HG02973 (cell line): ENCODE results near the gene LY9.
A peak's percentile ranks its signal among the peaks of the same experiment; 100 is the strongest.

Experiments used
- ATAC-seq: cut with Tn5 transposase; IDR thresholded peaks from one replicate; pipeline ENCODE4 v1.9.1; 2021; ENCODE audit warnings: moderate library complexity; ENCODE audit not compliant: unreplicated experiment

The LY9 gene

GRCh38 chr1:160800645-160801408 lies 4.9 kb downstream of the LY9 start:
- ATAC-seq: no peak

- no peak for ATAC-seq
These were observed 6.0 kb downstream of the LY9 start for GRCh38 chr1:160801836-160802580.

- ATAC-seq: no peak
These were observed 10.2 kb downstream of the LY9 start for GRCh38 chr1:160806109-160806665.

- ATAC-seq: no peak
These were observed 10.8 kb downstream of the LY9 start for GRCh38 chr1:160806784-160807183.

GRCh38 chr1:160807247-160807646 lies 11.3 kb downstream of the LY9 start:
- no peak for ATAC-seq

- no peak for ATAC-seq
These were observed 11.8 kb downstream of the LY9 start for GRCh38 chr1:160807738-160808137.

- ATAC-seq: no peak
These were observed 12.3 kb downstream of the LY9 start for GRCh38 chr1:160808289-160808688.

GRCh38 chr1:160810486-160810885 lies 14.5 kb downstream of the LY9 start:
- ATAC-seq: no peak

GRCh38 chr1:160811147-160811546 lies 15.2 kb downstream of the LY9 start:
- no peak for ATAC-seq

- peak; percentile 54 for ATAC-seq
These were observed 17.2 kb downstream of the LY9 start for GRCh38 chr1:160813215-160813614.

GRCh38 chr1:160814316-160814715 lies 18.3 kb downstream of the LY9 start:
- no peak for ATAC-seq

GRCh38 chr1:160814856-160815255 lies 18.9 kb downstream of the LY9 start:
- ATAC-seq: no peak

GRCh38 chr1:160818207-160818937 lies 22.4 kb downstream of the LY9 start:
- no peak for ATAC-seq

GRCh38 chr1:160819186-160819585 lies 23.2 kb downstream of the LY9 start:
- no peak for ATAC-seq

- no peak for ATAC-seq
These were observed 25.7 kb downstream of the LY9 start for GRCh38 chr1:160821627-160822026.

GRCh38 chr1:160823296-160823695 lies 27.3 kb downstream of the LY9 start:
- no peak for ATAC-seq

- ATAC-seq: no peak
These were observed 30.6 kb downstream of the LY9 start for GRCh38 chr1:160826546-160826945.

- no peak for ATAC-seq
These were observed 31.4 kb downstream of the LY9 start for GRCh38 chr1:160827418-160827817.

GRCh38 chr1:160829766-160830165 lies 33.8 kb downstream of the LY9 start:
- ATAC-seq: no peak

GRCh38 chr1:160830321-160831153 lies 34.6 kb downstream of the LY9 start:
- no peak for ATAC-seq
